Tibial nerve (tissue), 4 donors: ENCODE data around the gene ENOSF1. TPM values are rescaled to one million over a fixed set of nuclear protein-coding genes. Genes with fewer than 3 reads are reported as not detected.
A peak's percentile ranks its signal among the peaks of the same experiment; 100 is the strongest.

Experiments used
- DNase-seq, 2 donors: peaks; one replicate each; pipeline ENCODE4 v3.0.0-alpha.2; 2019; ENCODE audit warnings: low spot score in 2 of 2
- H3K27ac ChIP-seq, 4 donors: fragments of 200-600 bp; sonication (generic) in 3 of 4; one replicate each; pipeline ENCODE4 v1.5.1; 2017 to 2019; ENCODE audit warnings: mild to moderate bottlenecking in 1 of 4
- H3K27me3 ChIP-seq, 2 donors: fragments of 200-600 bp; sonication (generic) in 1 of 2; one replicate each; pipeline versions ENCODE4 v1.5.1 to v1.6.0; 2017 to 2019
- H3K36me3 ChIP-seq, 3 donors: fragments of 200-600 bp; sonication (generic); one replicate each; pipeline ENCODE4 v1.5.1; 2018 to 2019
- H3K4me1 ChIP-seq, 4 donors: fragments of 200-600 bp; sonication (generic) in 3 of 4; one replicate each; pipeline ENCODE4 v1.5.1; 2017 to 2019
- H3K4me3 ChIP-seq, 4 donors: fragments of 200-600 bp; sonication (generic) in 3 of 4; one replicate each; pipeline ENCODE4 v1.5.1; 2017 to 2019; ENCODE audit warnings: mild to moderate bottlenecking in 1 of 4, moderate library complexity in 1 of 4
- H3K9me3 ChIP-seq, 4 donors: fragments of 200-600 bp; sonication (generic) in 3 of 4; one replicate each; pipeline ENCODE4 v1.5.1; 2017 to 2019
- EP300 ChIP-seq, 2 donors: sonication (generic); formaldehyde crosslinking; IDR thresholded peaks; one replicate each; pipeline ENCODE4 v1.6.1; 2017; ENCODE audit warnings: antibody characterized with exemption in 2 of 2, mild to moderate bottlenecking in 1 of 2
- POLR2A ChIP-seq, 2 donors: fragments of 450-650 bp; IDR thresholded peaks; one replicate each; pipeline ENCODE4 v1.6.1; 2017; ENCODE audit warnings: antibody characterized with exemption in 2 of 2, mild to moderate bottlenecking in 2 of 2, moderate library complexity in 2 of 2
- WGBS, 2 donors: methylation state at CpG; one replicate each; pipeline ENCODE4 v1.1.5; 2018; 5-methylcytosine and 5-hydroxymethylcytosine counted together
- total RNA-seq, 4 donors: library from RNA; depleted of rRNA; stranded (reverse); fragments of >200 nt; gene quantifications; one replicate each; pipeline ENCODE4 v1.1.0, GENCODE V29; 2016
- TF ChIP-seq, protein P1 (sequence below), 5 experiments: fragments of 200-600 bp in 3 of 5; fragments of 450-650 bp in 2 of 5; sonication (generic) in 3 of 5; IDR thresholded peaks; one replicate each; pipeline ENCODE4 v1.5.1; 2016 to 2019; ENCODE audit warnings: antibody characterized with exemption in 5 of 5, mild to moderate bottlenecking in 3 of 5, moderate library complexity in 2 of 5

Gene ENOSF1
- total RNA-seq, 4 donors from 2014 or later = 37.0 to 86.9 (median 47.3) TPM

DNA sequence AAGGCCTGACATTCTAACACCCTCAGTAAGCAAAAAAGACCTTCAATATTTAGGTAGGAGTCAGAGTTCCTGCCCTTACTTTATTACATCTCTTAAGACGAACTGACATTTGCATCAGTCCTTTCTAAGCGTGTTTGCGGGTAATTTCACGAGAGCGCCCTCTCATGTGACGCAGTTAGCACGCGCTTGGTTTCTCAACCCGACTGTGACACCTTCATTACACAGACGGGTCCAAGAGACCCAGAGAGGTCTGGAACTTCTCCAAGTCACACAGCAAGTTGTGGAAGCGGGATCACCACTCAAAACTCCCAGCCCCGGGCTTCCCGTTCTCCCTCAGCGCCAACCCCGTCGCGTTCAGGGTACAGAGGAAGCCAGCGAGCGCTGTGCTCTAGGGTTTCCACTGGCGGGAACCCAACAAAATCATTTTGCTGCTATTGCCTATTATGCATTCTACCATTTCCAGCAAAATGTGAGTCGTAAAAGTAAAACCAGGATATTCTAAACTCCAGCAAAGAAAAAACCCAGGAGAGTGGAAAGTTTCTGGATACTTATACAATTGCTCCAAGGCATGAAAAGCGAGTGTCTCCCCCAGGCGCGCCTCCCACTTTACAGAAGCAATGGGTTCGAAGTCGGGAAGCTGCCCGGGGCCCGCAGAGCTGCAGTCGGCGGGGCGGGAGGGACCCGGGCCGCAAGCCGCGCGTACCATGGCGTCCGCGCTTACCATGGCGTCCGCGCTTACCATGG lies 601 bp downstream of the ENOSF1 start:
- Histone ChIP-seq H3K4me1 (peaks cover 0 to 19% (median 6%) of the 10 kb centered on the region in 4 donors), H3K27me3 (no peaks in the 10 kb centered on the region), H3K27ac (peak overlapping the region; percentile 60 to 89 (median 79)), H3K36me3 (peaks cover 0 to 11% (median 0%) of the 10 kb centered on the region in 3 donors), H3K4me3 (peak overlapping the region; percentile 45 to 87 (median 61)), H3K9me3 (peaks cover 0 to 11% (median 0%) of the 10 kb centered on the region in 4 donors)
- TF ChIP-seq, protein P1, sequence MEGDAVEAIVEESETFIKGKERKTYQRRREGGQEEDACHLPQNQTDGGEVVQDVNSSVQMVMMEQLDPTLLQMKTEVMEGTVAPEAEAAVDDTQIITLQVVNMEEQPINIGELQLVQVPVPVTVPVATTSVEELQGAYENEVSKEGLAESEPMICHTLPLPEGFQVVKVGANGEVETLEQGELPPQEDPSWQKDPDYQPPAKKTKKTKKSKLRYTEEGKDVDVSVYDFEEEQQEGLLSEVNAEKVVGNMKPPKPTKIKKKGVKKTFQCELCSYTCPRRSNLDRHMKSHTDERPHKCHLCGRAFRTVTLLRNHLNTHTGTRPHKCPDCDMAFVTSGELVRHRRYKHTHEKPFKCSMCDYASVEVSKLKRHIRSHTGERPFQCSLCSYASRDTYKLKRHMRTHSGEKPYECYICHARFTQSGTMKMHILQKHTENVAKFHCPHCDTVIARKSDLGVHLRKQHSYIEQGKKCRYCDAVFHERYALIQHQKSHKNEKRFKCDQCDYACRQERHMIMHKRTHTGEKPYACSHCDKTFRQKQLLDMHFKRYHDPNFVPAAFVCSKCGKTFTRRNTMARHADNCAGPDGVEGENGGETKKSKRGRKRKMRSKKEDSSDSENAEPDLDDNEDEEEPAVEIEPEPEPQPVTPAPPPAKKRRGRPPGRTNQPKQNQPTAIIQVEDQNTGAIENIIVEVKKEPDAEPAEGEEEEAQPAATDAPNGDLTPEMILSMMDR (IDR thresholded peaks at IDR 0.05) = no peak
- TF ChIP-seq POLR2A (IDR thresholded peaks at IDR 0.05) (peak in 1 of 2 donors; percentile 39), EP300 (IDR thresholded peaks at IDR 0.05) (peak; percentile 57 to 86)
- peak; percentile 61 to 86 for DNase-seq
- WGBS, 2 donors = 0% methylated on average over 29 to 39 of the region's 42 CpGs

DNA sequence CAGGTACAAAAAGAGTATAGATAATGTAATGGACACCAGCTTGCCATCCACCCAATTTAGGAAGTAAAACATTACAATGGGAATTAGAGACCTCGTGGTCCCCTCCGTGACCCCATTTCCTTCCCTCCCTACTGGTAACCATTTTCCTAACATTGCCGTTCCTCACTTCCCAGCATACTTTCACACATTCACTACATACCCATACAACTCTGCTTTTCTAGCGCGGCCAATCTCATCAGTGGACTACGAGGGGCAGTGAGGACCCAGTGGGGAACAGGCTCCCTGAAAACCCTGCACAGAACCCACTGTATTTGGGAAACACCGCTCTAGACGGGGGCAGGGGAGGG lies 1.1 kb downstream of the ENOSF1 start:
- peaks cover 0 to 11% (median 0%) of the 10 kb centered on the region in 4 donors for H3K9me3 ChIP-seq
- TF ChIP-seq, protein P1 (IDR thresholded peaks at IDR 0.05) = no peak
- TF ChIP-seq POLR2A (IDR thresholded peaks at IDR 0.05) (no peak), EP300 (IDR thresholded peaks at IDR 0.05) (no peak)
- no peaks in the 10 kb centered on the region for H3K27me3 ChIP-seq
- H3K27ac ChIP-seq = peak overlapping the region; percentile 60 to 89 (median 79)
- H3K36me3 ChIP-seq = peaks cover 0 to 11% (median 0%) of the 10 kb centered on the region in 3 donors
- 4 to 7% methylated on average over 8 of the region's 8 CpGs for WGBS, 2 donors
- peak overlapping the region; percentile 45 to 87 (median 61) for H3K4me3 ChIP-seq
- peaks cover 0 to 19% (median 6%) of the 10 kb centered on the region in 4 donors for H3K4me1 ChIP-seq
- DNase-seq = no peak

DNA sequence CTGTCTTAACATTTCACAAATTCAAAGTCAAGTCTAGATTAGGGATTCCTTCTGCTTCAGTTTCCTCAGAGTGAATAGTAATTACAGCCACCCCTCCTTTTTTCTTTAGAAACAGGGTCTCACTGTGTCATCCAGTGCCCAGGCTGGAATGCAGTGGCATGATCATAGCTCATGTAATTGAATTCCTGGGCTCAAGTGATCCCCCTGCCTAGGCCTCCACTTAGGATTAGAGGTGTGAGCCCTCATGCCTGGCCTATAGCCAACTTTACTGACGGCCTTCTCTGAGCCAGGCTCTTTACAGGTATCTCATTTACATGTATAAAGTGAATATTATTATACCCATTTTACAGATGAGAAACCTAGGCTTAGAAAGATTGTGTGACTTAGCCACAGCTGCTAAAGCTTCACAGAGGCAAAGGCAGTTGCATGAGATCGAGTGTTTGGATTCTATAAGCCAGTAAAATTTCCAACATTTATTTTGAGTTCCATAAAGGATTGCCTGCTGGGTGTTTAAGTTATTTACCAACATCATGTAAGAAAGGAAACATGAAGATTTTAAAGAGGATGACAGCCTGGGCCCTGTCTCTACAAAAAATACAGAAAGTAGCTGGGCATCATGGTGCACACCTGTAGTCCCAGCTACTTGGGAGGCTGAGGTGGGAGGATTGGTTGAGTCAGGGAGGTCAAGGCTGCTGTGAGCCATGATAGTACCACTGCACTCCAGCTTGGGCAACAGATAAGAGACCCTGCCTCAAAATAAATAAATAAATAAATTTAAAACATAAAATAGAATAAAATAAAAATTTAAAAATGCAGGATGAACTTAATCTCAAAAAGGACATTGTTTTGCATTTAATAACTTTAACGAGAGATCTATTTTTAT lies 1.8 kb downstream of the ENOSF1 start:
- Histone ChIP-seq H3K36me3 (peaks cover 0 to 16% (median 0%) of the 10 kb centered on the region in 3 donors), H3K4me1 (peaks cover 0 to 19% (median 6%) of the 10 kb centered on the region in 4 donors), H3K27me3 (no peaks in the 10 kb centered on the region), H3K4me3 (peak overlapping the region in 2 of 4 donors; percentile 45 to 72), H3K9me3 (peaks cover 0 to 11% (median 0%) of the 10 kb centered on the region in 4 donors), H3K27ac (peak overlapping the region in 2 of 4 donors; percentile 88 to 89)
- 70 to 77% methylated on average over 3 of the region's 3 CpGs for WGBS, 2 donors
- TF ChIP-seq POLR2A (IDR thresholded peaks at IDR 0.05) = no peak
- DNase-seq = no peak

DNA sequence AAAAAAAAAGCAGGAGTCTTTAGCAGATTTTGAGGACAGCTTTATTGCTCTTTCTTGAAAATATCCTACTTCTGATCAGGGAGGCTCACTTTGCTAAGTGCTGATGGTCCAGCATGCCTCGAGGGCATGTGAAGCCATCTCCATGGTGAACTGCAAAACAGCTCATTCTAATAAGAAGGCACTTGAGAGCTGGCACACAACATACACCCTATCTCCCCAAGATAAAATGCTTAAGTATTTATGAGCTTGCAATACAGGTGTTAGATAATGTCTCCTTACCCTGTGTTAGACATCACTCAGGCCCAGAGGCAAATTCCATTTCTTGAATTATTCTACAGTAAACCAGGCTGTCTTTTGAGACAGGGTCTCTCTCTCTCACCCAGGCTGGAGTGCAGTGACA lies 2.7 kb downstream of the ENOSF1 start:
- H3K27ac ChIP-seq = no peak overlapping the region
- peaks cover 0 to 25% (median 0%) of the 10 kb centered on the region in 3 donors for H3K36me3 ChIP-seq
- TF ChIP-seq, protein P1 (IDR thresholded peaks at IDR 0.05) = no peak
- TF ChIP-seq EP300 (IDR thresholded peaks at IDR 0.05) (no peak), POLR2A (IDR thresholded peaks at IDR 0.05) (no peak)
- peaks cover 0 to 11% (median 0%) of the 10 kb centered on the region in 4 donors for H3K9me3 ChIP-seq
- DNase-seq = no peak
- H3K4me1 ChIP-seq = peaks cover 0 to 19% (median 6%) of the 10 kb centered on the region in 4 donors
- H3K27me3 ChIP-seq = no peaks in the 10 kb centered on the region
- H3K4me3 ChIP-seq = no peak overlapping the region
- 87 to 100% methylated on average over 1 of the region's 1 CpG for WGBS, 2 donors

DNA sequence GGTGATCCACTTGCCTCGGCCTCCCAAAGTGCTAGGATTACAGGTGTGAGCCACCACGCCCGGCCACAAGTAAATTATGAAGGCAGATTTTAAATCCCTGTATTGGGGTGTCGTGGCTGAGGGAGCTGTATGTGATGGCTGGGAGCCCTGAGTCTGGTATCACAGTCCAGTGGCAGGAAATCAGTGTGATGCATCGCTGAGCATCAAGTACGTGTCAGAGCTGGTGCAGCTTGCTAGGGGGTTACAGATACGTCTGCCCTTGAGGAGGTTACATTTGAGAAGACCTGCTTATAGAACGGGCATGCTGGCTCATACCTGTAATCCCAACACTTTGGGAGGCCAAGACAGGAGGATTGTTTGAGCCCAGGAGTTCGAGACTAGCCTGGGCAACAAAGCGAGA lies 4.3 kb downstream of the ENOSF1 start:
- H3K27ac ChIP-seq = no peak overlapping the region
- H3K4me3 ChIP-seq = no peak overlapping the region
- H3K9me3 ChIP-seq = peaks cover 0 to 5% (median 0%) of the 10 kb centered on the region in 4 donors
- 96 to 97% methylated on average over 9 to 10 of the region's 10 CpGs for WGBS, 2 donors
- H3K4me1 ChIP-seq = peaks cover 0 to 27% (median 6%) of the 10 kb centered on the region in 4 donors
- peaks cover 0 to 37% (median 0%) of the 10 kb centered on the region in 3 donors for H3K36me3 ChIP-seq
- TF ChIP-seq EP300 (IDR thresholded peaks at IDR 0.05) (no peak), POLR2A (IDR thresholded peaks at IDR 0.05) (no peak)
- TF ChIP-seq, protein P1 (IDR thresholded peaks at IDR 0.05) = no peak
- DNase-seq = no peak
- H3K27me3 ChIP-seq = no peaks in the 10 kb centered on the region
